GM21360 (cell line): Measurements from ENCODE around the gene FATE1.

Experiments used
- ATAC-seq: cut with Tn5 transposase; IDR thresholded peaks from one replicate; pipeline ENCODE4 v1.9.1; 2021; ENCODE audit warnings: mild to moderate bottlenecking, moderate library complexity; ENCODE audit not compliant: unreplicated experiment

The FATE1 gene

GRCh38 chrX:151703487-151703886, 12.3 kb upstream of the FATE1 start:
- no peak for ATAC-seq

GRCh38 chrX:151704041-151704663, 11.7 kb upstream of the FATE1 start:
- no peak for ATAC-seq

DNA sequence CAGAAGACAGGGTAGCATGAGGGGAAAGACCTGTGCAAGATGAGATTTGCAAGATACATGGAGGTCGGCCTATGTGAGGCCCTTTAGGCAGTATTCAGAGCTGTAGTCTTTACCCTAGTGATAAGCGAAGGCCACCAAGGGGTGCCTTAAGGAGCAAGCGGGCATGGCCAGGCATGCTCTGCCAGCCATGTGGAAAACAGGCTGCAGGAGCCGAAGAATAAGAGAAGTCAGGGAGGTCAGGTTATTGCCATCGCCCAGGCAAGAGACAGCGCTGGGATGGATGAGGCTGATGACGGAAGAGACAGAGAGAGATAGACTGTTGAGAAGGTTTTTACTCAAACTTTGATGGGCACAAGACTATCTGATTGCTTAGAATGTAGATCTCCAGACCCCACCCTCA, 7.0 kb upstream of the FATE1 start:
- ATAC-seq: no peak

GRCh38 chrX:151710457-151710856, 5.4 kb upstream of the FATE1 start:
- no peak for ATAC-seq

DNA sequence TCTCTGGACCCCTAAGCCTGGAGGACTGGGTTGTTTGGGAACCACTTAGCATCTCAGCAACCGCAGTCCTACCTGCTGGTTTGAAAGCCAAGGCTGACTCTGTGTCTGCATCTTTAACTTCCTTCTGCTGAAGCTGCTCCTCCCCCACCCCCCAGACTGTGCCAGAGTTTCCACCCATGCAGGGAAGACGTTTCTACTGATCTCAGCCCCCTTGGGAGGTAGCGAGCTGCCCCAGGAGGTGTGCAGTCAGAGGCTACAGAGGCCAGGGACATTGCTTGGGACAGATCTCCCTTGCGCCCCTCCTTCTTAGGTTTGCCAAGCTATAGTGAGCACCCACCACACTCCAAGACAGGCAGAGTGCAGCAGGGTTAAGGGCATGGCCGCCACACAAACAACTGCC, 4.7 kb upstream of the FATE1 start:
- no peak for ATAC-seq

GRCh38 chrX:151711787-151712186, 4.0 kb upstream of the FATE1 start:
- ATAC-seq: no peak

GRCh38 chrX:151712253-151712652, 3.6 kb upstream of the FATE1 start:
- no peak for ATAC-seq

DNA sequence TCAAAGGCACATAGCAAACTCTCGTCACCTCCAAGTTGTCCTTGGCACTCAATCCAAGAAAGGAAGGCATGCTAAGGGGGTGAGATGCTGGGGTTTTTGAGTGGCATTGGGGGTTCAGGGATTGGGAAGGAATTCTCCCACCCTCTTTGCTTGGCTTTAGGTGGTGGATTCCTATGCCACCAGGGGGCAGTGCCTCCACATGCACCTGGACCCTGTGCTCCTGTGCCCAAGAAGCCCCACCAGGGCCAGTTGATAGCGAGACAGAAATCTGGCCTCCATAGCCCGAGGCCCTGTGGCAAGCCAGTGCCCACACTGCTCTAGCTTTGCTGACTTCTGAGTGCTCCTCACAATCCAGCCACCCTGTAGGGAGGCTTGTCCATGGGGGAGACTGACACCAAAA, 2.0 kb upstream of the FATE1 start:
- ATAC-seq: peak; percentile 66

DNA sequence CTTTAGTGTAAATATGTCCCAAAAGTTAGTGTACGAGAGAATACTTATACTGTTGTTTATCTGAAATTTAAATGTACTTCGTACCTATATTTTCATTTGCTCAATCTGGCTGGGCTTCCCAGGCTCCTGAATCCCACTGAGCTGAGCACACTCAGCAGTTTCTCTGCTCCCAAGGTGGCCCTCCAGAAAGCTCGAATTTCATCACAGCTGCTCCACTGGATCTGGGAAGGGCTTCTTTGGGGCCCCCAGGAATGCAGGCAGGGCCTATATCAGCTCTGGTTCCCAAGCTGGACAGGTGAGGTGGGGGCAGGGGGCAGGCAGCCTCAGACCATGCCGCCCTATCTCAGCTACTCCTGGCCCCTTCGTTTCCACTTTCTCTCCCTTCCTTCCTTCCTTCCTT, 1.5 kb upstream of the FATE1 start:
- no peak for ATAC-seq

DNA sequence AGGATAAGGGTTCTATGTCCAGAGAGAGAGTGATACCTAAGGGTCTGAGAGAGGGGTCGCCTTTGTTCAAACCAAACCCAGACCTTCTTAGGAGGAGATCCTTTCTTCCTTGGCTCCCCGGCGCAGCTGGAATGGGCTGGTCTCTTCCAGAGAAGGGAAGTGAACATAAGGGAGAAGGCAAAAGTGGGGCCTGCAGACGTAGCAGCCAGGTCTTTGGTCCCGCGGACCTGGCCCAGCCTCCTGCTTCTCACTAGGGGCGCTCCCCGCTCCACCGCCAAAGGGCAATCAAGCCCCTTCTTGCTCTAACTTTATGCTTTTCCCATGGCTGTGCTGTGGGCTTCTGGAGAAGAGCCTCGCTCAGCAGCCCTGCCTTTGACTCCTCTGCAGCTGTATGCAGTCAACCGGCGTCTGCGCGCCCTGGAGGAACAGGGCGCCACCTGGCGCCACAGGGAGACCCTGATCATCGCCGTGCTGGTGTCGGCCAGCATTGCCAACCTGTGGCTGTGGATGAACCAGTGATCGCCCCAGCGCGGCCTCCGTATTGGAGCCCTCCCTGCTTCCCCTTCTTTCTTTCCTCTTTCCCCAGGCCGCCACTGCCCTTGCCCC, 6.5 kb downstream of the FATE1 start:
- no peak for ATAC-seq

GRCh38 chrX:151723156-151723760, 7.4 kb downstream of the FATE1 start:
- ATAC-seq: no peak

DNA sequence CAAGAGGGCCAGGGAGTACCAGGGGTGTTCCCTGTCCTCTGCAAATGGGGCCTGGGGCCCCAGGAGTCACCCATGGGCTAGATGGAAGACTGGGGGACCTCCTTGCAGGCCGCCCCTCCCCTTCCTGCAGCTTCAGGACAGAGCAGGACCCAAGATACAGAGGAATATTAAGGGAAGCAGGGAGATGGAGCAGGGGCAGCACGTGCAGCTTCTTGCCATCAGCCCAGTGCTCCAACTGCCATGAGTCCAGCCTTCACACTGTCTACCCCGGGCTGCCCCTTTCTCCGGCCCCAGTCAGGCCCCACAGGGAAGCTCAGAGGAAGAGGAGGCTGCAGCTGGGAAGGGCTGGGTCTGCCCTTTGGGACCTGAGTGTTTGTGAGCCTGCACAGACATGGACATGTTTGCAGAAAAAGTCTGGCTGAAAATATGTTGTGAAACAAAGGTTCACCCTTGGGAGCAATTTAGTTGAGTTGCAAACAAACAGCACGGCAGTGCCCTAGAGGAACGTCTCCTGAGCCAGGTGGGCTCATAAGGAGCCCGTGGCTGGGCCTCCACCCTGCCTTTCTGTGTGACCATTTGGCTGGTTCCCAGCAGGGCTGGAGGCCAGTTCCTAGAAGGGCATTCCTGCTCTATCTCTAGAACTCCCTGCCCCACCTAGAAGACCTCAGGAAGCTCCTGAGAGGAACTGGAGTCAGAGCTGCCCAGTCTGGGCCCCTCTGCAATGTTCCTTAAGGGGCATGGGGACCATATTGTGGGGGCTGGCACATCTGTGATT, 8.9 kb downstream of the FATE1 start:
- no peak for ATAC-seq

GRCh38 chrX:151725338-151725614, 9.4 kb downstream of the FATE1 start:
- ATAC-seq: no peak

DNA sequence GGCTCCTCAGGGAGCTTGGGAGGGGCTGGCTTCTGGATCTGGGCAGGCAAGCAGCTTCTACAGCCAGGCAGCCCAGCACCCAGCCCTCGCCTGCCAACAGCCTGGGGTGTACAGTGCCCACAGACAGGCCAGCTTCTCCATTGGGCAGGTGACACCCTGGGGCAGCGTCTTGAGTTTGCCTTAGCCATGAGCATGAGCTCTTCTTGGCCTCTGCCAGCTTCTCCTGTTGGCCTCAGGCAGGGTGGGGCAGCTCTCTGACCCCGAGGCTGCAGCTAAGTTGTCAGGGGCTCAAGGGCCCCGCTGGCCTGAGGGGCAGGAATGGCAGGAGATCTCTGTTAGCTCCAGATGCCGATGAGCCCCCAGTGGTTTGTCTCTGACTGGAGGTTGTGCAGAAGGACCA, 10.9 kb downstream of the FATE1 start:
- no peak for ATAC-seq

- no peak for ATAC-seq
Measured at GRCh38 chrX:151727346-151727745, 11.5 kb downstream of the FATE1 start.

GRCh38 chrX:151729056-151729725, 13.4 kb downstream of the FATE1 start:
- no peak for ATAC-seq

GRCh38 chrX:151734446-151734845, 18.6 kb downstream of the FATE1 start, which contains the start of gene CNGA2:
TSS of gene CNGA2 (plus strand) at chrX:151734746. CDS start at chrX:151738484, 3,738 bp downstream.
- ATAC-seq: no peak

- no peak for ATAC-seq
Measured at GRCh38 chrX:151735219-151735618, 19.4 kb downstream of the FATE1 start.

- ATAC-seq: no peak
Measured at GRCh38 chrX:151736685-151737084, 20.9 kb downstream of the FATE1 start.

DNA sequence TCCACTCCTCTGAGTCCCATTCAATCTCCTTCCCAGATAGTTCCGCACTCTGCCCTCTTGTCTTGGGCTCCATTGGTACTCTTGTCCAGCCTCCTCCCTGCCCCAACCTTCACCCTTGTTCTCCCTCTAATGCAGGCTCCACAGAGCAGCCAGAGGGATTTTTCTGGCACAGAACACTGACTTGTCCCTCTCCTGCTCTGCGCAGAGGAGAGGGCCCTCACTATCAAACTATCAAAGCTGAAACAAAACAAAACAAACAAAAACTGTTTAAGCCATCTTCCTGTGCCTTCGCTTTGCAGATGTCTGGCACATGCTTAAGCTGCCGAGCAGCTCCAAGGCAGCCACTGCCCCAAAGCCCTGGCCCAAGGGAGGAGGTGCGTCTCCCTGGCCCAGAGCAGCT, 21.7 kb downstream of the FATE1 start:
- no peak for ATAC-seq

DNA sequence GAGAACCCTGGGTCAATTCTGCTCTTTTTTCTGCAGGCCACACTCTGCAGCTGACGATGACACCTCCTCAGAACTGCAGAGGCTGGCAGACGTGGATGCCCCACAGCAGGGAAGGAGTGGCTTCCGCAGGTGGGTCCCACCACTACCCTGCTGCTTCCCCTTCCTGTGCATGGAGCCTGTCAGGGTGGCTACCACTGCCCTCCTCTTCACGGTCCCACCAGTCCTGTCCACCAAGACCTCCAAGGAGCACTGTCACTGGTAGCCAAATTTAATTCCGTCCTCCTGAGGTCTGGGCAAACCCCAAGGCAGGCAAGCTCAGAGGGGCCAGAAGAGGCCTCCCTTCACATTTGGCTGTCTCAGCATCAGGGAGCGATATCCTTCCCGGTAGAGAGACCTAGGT, 22.9 kb downstream of the FATE1 start:
- no peak for ATAC-seq
